AG09319 (cell line): ENCODE data around the gene CCNQ.

Experiments
- DNase-seq: peaks from one replicate; pipeline ENCODE4 v3.0.0-alpha.2; 2010; ENCODE audit warnings: low read depth; ENCODE audit errors: extremely low read depth
- CTCF ChIP-seq: IDR thresholded peaks from 2 replicates; pipeline ENCODE4 v1.5.1; 2011; ENCODE audit warnings: low read depth, mild to moderate bottlenecking, inconsistent platforms, low read length, moderate library complexity

CCNQ gene

GRCh38 chrX:153596981-153597750, 1.8 kb downstream of the CCNQ start:
- no peak for TF ChIP-seq CTCF
- DNase-seq = no peak

- TF ChIP-seq CTCF = no peak
- DNase-seq = no peak
These were observed 2.8 kb downstream of the CCNQ start for GRCh38 chrX:153595859-153596857.

GRCh38 chrX:153595387-153595786, 3.6 kb downstream of the CCNQ start:
- DNase-seq = no peak
- no peak for TF ChIP-seq CTCF

GRCh38 chrX:153593811-153594500, 5.0 kb downstream of the CCNQ start:
- DNase-seq = no peak

GRCh38 chrX:153592966-153593688, 5.8 kb downstream of the CCNQ start:
- TF ChIP-seq CTCF = no peak
- no peak for DNase-seq

More at GRCh38 chrX:153593811-153594500, 5.0 kb downstream of the CCNQ start:
- no peak for TF ChIP-seq CTCF

GRCh38 chrX:153592091-153592833, 6.7 kb downstream of the CCNQ start:
- DNase-seq = no peak

More at GRCh38 chrX:153592091-153592833, 6.7 kb downstream of the CCNQ start:
- no peak for TF ChIP-seq CTCF
